Measurements from ENCODE around the gene STRA8. TPM values are rescaled to one million over a fixed set of nuclear protein-coding genes. Genes with fewer than 3 reads are reported as not detected.

The STRA8 gene
- total and polyA plus RNA-seq, 7 donors = not detected

DNA sequence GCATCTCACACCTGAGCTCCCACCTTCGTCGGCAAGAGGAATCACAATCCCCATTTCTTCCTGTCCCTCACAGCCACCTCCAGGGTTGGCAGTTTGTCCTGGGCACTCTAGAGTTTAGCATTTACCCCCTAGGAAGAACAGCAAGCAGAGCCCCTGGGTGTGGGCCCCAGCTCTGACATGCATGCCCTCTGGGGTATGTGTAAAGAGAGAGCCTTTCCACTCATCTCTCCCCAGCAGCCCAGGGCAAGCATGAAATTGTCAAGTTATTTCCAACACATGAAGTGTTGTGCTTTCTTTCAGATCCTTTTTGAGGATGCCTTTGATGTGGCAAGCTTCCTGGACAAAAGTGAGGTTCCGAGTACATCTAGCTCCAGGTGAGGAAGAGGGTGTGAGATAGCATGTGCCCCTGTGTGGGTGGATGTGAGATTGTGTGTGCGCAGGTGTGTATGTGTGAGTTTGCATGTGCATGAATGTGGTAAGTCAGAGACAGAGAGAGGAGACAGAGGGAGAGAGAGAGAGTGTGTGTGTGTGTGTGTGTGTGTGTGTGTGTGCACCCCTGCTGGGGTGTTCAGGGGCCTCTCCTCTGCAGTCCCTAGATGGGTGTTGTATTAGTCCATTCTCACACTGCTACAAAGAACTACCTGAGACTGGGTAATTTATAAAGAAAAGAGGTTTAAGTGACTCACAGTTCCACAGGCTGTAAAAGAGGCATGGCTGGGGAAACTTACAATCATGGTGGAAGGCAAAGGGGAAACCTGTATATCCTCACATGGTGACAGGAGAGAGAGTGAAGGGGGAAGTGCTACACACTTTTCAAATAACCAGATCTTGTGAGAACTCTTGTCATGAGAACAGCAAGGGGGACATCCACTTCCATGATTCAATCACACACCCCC, 18.1 kb downstream of the STRA8 start:
- H3K27ac ChIP-seq = no peak overlapping the region
- H3K27me3 ChIP-seq (ENCODE audit: insufficient read depth in 3 of 3, low read length in 2 of 3) = no peaks in the 10 kb centered on the region
- H3K36me3 ChIP-seq (ENCODE audit: insufficient read depth in 1 of 2, low read depth in 1 of 2) = no peaks in the 10 kb centered on the region
- TF ChIP-seq, protein P1, sequence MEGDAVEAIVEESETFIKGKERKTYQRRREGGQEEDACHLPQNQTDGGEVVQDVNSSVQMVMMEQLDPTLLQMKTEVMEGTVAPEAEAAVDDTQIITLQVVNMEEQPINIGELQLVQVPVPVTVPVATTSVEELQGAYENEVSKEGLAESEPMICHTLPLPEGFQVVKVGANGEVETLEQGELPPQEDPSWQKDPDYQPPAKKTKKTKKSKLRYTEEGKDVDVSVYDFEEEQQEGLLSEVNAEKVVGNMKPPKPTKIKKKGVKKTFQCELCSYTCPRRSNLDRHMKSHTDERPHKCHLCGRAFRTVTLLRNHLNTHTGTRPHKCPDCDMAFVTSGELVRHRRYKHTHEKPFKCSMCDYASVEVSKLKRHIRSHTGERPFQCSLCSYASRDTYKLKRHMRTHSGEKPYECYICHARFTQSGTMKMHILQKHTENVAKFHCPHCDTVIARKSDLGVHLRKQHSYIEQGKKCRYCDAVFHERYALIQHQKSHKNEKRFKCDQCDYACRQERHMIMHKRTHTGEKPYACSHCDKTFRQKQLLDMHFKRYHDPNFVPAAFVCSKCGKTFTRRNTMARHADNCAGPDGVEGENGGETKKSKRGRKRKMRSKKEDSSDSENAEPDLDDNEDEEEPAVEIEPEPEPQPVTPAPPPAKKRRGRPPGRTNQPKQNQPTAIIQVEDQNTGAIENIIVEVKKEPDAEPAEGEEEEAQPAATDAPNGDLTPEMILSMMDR (IDR thresholded peaks at IDR 0.05) = no peak
- WGBS, 3 donors = 81 to 89% (median 88%) methylated on average over 4 of the region's 4 CpGs
- ATAC-seq = no peak
- no peak for DNase-seq
- peaks cover 28% of the 10 kb centered on the region for H3K4me1 ChIP-seq
- no peak overlapping the region for H3K4me3 ChIP-seq
- intact Hi-C loops (cut with DNase I) = no loop called here
- H3K9me3 ChIP-seq = no peaks in the 10 kb centered on the region

DNA sequence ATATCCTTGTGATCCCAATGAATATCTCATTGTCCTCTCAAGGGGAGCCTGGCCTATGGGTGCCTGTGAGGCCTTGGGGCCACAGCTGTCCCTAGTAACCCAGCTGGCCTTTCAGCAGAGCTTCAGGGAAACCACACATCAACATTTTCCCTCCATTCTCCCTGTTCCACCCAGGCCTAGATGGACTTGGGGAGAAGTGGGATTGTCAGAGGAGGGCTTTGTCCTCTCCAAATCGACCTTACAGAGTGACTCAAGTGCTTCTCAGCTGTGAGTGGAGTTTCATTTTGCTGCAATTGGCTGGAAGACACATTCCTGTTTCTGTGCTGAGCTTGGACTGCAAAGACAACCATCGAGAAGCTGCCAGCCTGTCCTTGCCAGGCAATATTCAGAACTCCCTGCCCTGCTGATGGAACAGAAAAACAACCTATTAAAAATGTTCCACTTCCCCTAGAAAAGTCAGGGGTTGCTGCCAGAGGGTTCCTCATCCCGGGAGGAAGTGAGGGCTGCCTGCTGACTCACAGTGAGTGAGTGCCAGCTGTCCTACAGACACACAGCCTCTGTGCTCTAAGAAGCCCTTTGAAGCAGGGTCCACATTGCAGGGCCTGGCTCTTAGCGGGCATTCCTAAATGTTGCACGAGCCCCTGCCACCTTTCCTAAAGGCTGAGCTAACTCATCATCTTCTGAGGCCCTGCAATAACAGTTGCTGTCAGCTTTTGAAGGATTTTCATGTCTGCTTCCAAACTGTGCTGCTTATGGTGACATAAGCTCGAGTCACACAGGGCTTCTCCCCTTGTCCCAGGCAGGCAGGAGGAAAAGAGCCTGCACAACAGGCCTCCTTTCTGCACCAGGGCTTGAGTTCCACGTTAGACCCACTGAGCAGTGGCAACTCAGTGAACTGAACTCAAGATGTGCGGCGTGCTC, 20.5 kb downstream of the STRA8 start:
- intact Hi-C loops (cut with DNase I) = no loop called here
- WGBS, 3 donors = 22 to 34% (median 25%) methylated on average over 9 of the region's 9 CpGs
- Histone ChIP-seq H3K4me1 (peaks cover 28% of the 10 kb centered on the region), H3K4me3 (peak overlapping the region; percentile 18), H3K27ac (peak overlapping the region; percentile 72), H3K27me3 (ENCODE audit: insufficient read depth in 3 of 3, low read length in 2 of 3) (no peaks in the 10 kb centered on the region), H3K36me3 (ENCODE audit: insufficient read depth in 1 of 2, low read depth in 1 of 2) (no peaks in the 10 kb centered on the region), H3K9me3 (no peaks in the 10 kb centered on the region)
- ATAC-seq (peak; percentile 77 to 92 (median 89)), DNase-seq (peak; percentile 77 to 82)
- TF ChIP-seq, protein P1 (IDR thresholded peaks at IDR 0.05) = no peak

DNA sequence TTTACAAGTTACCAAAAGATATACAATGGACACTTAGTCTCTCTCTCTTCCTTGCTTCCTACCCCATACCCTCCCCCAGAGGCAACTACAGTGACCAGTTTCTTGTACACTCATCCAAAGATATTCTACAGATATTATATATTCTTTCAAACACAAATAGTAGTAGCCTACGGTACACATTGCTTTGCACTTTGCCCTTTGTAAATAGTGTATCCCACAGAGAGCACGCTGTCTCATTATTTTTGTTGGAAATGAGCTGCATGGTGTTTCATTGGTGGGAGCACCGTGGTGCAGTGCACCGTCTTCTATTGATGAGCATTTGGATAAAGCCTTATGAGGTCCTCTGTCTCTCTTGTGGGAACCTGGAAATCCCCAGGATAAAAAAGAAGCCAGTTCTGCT, 24.2 kb downstream of the STRA8 start:
- Histone ChIP-seq H3K4me1 (peaks cover 28% of the 10 kb centered on the region), H3K27me3 (ENCODE audit: insufficient read depth in 3 of 3, low read length in 2 of 3) (no peaks in the 10 kb centered on the region), H3K9me3 (no peaks in the 10 kb centered on the region), H3K27ac (no peak overlapping the region), H3K36me3 (ENCODE audit: insufficient read depth in 1 of 2, low read depth in 1 of 2) (no peaks in the 10 kb centered on the region), H3K4me3 (no peak overlapping the region)
- DNase-seq = no peak
- 73 to 87% (median 77%) methylated on average over 4 of the region's 4 CpGs for WGBS, 3 donors
- TF ChIP-seq, protein P1 (IDR thresholded peaks at IDR 0.05) = no peak
- no peak for ATAC-seq
- intact Hi-C loops (cut with DNase I) = no loop called here

DNA sequence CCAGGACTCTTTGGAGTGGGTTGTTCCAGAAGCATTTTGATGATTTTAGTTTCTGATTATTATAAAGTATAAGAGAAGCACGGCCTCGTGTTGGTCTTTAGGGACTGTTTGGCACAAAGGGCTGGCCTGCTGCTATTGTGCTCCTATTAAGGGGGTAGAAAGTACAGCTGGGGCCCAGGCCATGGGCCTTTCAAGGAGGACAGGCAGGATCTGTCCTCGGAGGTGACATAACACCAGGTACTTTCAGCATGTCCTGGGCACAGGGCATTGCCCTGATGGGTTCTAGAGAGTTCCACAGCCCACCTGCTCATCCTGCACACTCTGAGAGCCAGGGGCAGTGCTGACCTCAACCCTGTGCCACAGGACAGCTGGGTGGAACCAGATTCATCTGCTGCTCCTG, 24.9 kb downstream of the STRA8 start:
- intact Hi-C loops (cut with DNase I) = no loop called here
- Histone ChIP-seq H3K4me1 (peaks cover 25% of the 10 kb centered on the region), H3K4me3 (no peak overlapping the region), H3K9me3 (no peaks in the 10 kb centered on the region), H3K27me3 (ENCODE audit: insufficient read depth in 3 of 3, low read length in 2 of 3) (no peaks in the 10 kb centered on the region), H3K27ac (no peak overlapping the region), H3K36me3 (ENCODE audit: insufficient read depth in 1 of 2, low read depth in 1 of 2) (no peaks in the 10 kb centered on the region)
- TF ChIP-seq, protein P1 (IDR thresholded peaks at IDR 0.05) = no peak
- DNase-seq (no peak), ATAC-seq (no peak)
- 64 to 77% (median 66%) methylated on average over 3 of the region's 3 CpGs for WGBS, 3 donors

All from psoas muscle (tissue), 8 donors.